Panc1 (cell line): ENCODE measurements around the gene MVK. TPM values are rescaled to one million over a fixed set of nuclear protein-coding genes. Genes with fewer than 3 reads are reported as not detected.

Source experiments
- ATAC-seq: fragments of 200-7000 bp; cut with Tn5 transposase; 2 replicates; pipeline ENCODE4 v1.9.1; 2020; ENCODE audit warnings: mild to moderate bottlenecking, moderate library complexity
- BruUV-seq: library from RNA; stranded (reverse); fragments of 400-500 nt; replicated peaks from 2 replicates; lab custom pipeline; 2021; lab: Mats Ljungman, UMichigan
- CTCF ChIA-PET: fragments of 300-600 bp; sonication (Branson Sonifier 250); formaldehyde crosslinking; loops from one replicate; lab custom pipeline; 2022; ENCODE audit warnings: antibody characterized with exemption; lab: Charles Lee
- POLR2A ChIA-PET: fragments of 300-600 bp; sonication (Branson Sonifier 250); formaldehyde crosslinking; loops from one replicate; lab custom pipeline; 2022; ENCODE audit warnings: antibody characterized with exemption; lab: Charles Lee
- DNase-seq: peaks from one replicate; pipeline ENCODE4 v3.0.0-alpha.2; 2010; ENCODE audit warnings: low read depth, low spot score
- H3K27ac ChIP-seq: 2 replicates; pipeline ENCODE4 v1.5.1; 2011; ENCODE audit warnings: mild to moderate bottlenecking, low read length, inconsistent platforms
- H3K27me3 ChIP-seq: fragments of 200-500 bp; sonication (Bioruptor generic); 2 replicates; pipeline ENCODE4 v1.6.0; 2014; ENCODE audit warnings: low read length, inconsistent platforms; ENCODE audit not compliant: control insufficient read depth, insufficient read depth
- H3K36me3 ChIP-seq: fragments of 200-500 bp; sonication (Bioruptor generic); 2 replicates; pipeline ENCODE4 v1.5.1; 2014; ENCODE audit warnings: inconsistent platforms, mild to moderate bottlenecking, low read length, moderate library complexity; ENCODE audit not compliant: control insufficient read depth, insufficient read depth
- H3K4me1 ChIP-seq: 2 replicates; pipeline ENCODE4 v1.5.1; 2011; ENCODE audit warnings: inconsistent platforms, mild to moderate bottlenecking, low read length, moderate library complexity; ENCODE audit not compliant: control insufficient read depth, insufficient read depth
- H3K4me3 ChIP-seq, 2 experiments: 2 replicates each; pipeline ENCODE4 v1.5.1; 2011 to 2012; ENCODE audit warnings: low read depth in 2 of 2, low read length in 2 of 2, mild to moderate bottlenecking in 2 of 2, inconsistent platforms in 1 of 2, moderate library complexity in 1 of 2
- H3K9me3 ChIP-seq: fragments of 200-500 bp; sonication (Bioruptor generic); 2 replicates; pipeline ENCODE4 v1.5.1; 2014; ENCODE audit warnings: low read depth, mild to moderate bottlenecking, inconsistent platforms, low read length, moderate library complexity; ENCODE audit not compliant: control insufficient read depth, insufficient read depth
- CTCF ChIP-seq: fragments of 450-650 bp; IDR thresholded peaks from 2 replicates; pipeline ENCODE4 v1.5.1; 2017; ENCODE audit warnings: mild to moderate bottlenecking
- POLR2AphosphoS5 ChIP-seq: IDR thresholded peaks from 2 replicates; pipeline ENCODE4 v1.6.1; 2012; ENCODE audit warnings: mild to moderate bottlenecking, low read depth, low read length, moderate library complexity
- REST ChIP-seq, 2 experiments: IDR thresholded peaks; 2 replicates each; pipeline ENCODE4 v1.6.1; 2011 to 2012; ENCODE audit warnings: low read depth in 2 of 2, control low read depth in 1 of 2, low read length in 1 of 2, mild to moderate bottlenecking in 1 of 2, moderate library complexity in 1 of 2; ENCODE audit not compliant: insufficient read depth in 1 of 2
- SIN3A ChIP-seq: IDR thresholded peaks from 2 replicates; pipeline ENCODE4 v1.6.1; 2012; ENCODE audit warnings: low read depth, mild to moderate bottlenecking, low read length, moderate library complexity, borderline replicate concordance; ENCODE audit not compliant: insufficient read depth
- TCF7L2 ChIP-seq: IDR thresholded peaks from 2 replicates; pipeline ENCODE4 v1.6.1; 2011; ENCODE audit warnings: mild to moderate bottlenecking, low read depth, low read length, inconsistent platforms
- in situ Hi-C: cut with HindIII; loops from 2 replicates; pipeline ENCODE4 v1.10.0; 2016; ENCODE audit warnings: low sequenced_read_pairs, low pct_unique_long_range_greater_than_20kb
- intact Hi-C: fragments of 100-400 bp; cut with micrococcal nuclease; formaldehyde crosslinking; loops from one replicate; pipeline ENCODE4 v1.10.0; 2022; ENCODE audit not compliant: unreplicated experiment
- total RNA-seq: library from RNA; stranded (reverse); gene quantifications from one replicate; pipeline ENCODE4 v1.2.1, GENCODE V29; 2021; ENCODE audit not compliant: unreplicated experiment

The MVK gene
- total RNA-seq, 1 experiment from 2014 or later = 41.6 TPM

GRCh38 chr12:109561711-109562030 is 11.9 kb upstream of the MVK start:
- in situ Hi-C loops = no loop called here
- no peak for ATAC-seq

GRCh38 chr12:109562871-109563270 is 10.7 kb upstream of the MVK start:
- Histone ChIP-seq H3K4me1 (no peaks in the 10 kb centered on the region), H3K27me3 (no peaks in the 10 kb centered on the region), H3K36me3 (no peaks in the 10 kb centered on the region), H3K9me3 (no peaks in the 10 kb centered on the region), H3K27ac (no peak overlapping the region), H3K4me3 (no peak overlapping the region)
- intact Hi-C loops (no loop called here), in situ Hi-C loops (no loop called here)
- no peak for ATAC-seq
- BruUV-seq = no TSS peak
- ChIA-PET CTCF (no interaction called here), POLR2A (no interaction called here)
- TF ChIP-seq REST (IDR thresholded peaks at IDR 0.05; ENCODE audit: insufficient read depth in 1 of 2, low read depth in 2 of 2, low read length in 1 of 2) (no peak), POLR2AphosphoS5 (no peak), TCF7L2 (no peak), SIN3A (no peak), CTCF (no peak)
- DNase-seq = no peak

More at GRCh38 chr12:109561711-109562030, 11.9 kb upstream of the MVK start:
- Histone ChIP-seq H3K27me3 (no peaks in the 10 kb centered on the region), H3K9me3 (no peaks in the 10 kb centered on the region), H3K4me3 (no peak overlapping the region), H3K36me3 (no peaks in the 10 kb centered on the region), H3K27ac (no peak overlapping the region), H3K4me1 (no peaks in the 10 kb centered on the region)
- BruUV-seq = no TSS peak
- POLR2A ChIA-PET = no interaction called here
- CTCF ChIA-PET = no interaction called here
- intact Hi-C loops = no loop called here
- no peak for DNase-seq
- TF ChIP-seq REST (IDR thresholded peaks at IDR 0.05; ENCODE audit: insufficient read depth in 1 of 2, low read depth in 2 of 2, low read length in 1 of 2) (no peak), POLR2AphosphoS5 (no peak), SIN3A (no peak), TCF7L2 (no peak), CTCF (no peak)
